Natural killer cell treated with Interleukin-12 subunit alpha and Interleukin-12 subunit beta and Interleukin-15 and Interleukin-18, amount 100 ng/mL, for 72 hours (primary cell): ENCODE measurements around the gene PIK3CG. TPM values are rescaled to one million over a fixed set of nuclear protein-coding genes. Genes with fewer than 3 reads are reported as not detected.
"Not testable (repeated sequence)": the region's sequence is repeated elsewhere in the genome, so short reads cannot be mapped to it uniquely, and the experiment has no call there.

Source experiments
- ATAC-seq, 2 donors: fragments of 150-1000 bp; cut with Tn5 transposase in 1 of 2; sonication (Bioruptor Pico), chemical (Tn5 transposase) in 1 of 2; 2 replicates each; pipeline ENCODE4 v1.10.0; 2021
- DNase-seq: peaks from one replicate; pipeline ENCODE4 v3.0.0; 2022; ENCODE audit warnings: low spot score
- H3K27ac Mint-ChIP-seq, 2 donors: 1 replicate in 1 of 2; 2 replicates in 1 of 2; pipeline ENCODE4 v1.8.0; 2022; ENCODE audit warnings: mixed read lengths in 2 of 2, mild to moderate bottlenecking in 1 of 2, moderate library complexity in 1 of 2
- H3K27me3 Mint-ChIP-seq, 2 donors: 1 replicate in 1 of 2; 2 replicates in 1 of 2; pipeline ENCODE4 v1.8.0; 2022; ENCODE audit warnings: mixed read lengths in 2 of 2
- H3K36me3 Mint-ChIP-seq: one replicate; pipeline ENCODE4 v1.8.0; 2022; ENCODE audit warnings: mixed read lengths
- H3K4me1 Mint-ChIP-seq, 2 donors: 1 replicate in 1 of 2; 2 replicates in 1 of 2; pipeline ENCODE4 v1.8.0; 2022; ENCODE audit warnings: low read depth in 2 of 2, mixed read lengths in 2 of 2, mild to moderate bottlenecking in 1 of 2
- H3K4me3 Mint-ChIP-seq: one replicate; pipeline ENCODE4 v1.8.0; 2022; ENCODE audit warnings: mixed read lengths
- H3K9me3 Mint-ChIP-seq: 2 replicates; pipeline ENCODE4 v1.8.0; 2022; ENCODE audit warnings: mixed read lengths
- total RNA-seq, 2 donors: library from RNA; stranded (reverse); gene quantifications; one replicate each; pipeline ENCODE4 v1.2.3, GENCODE V29; 2022

PIK3CG gene
- total RNA-seq = 10 to 100 TPM; 64.2 to 80.7 TPM

GRCh38 chr7:106865130-106866041 is at the start of gene PIK3CG:
Gene PIK3CG (plus strand): TSS chr7:106865282. CDS start chr7:106867562, 2,280 bp downstream.
- DNase-seq (no peak), ATAC-seq (peak; percentile 88 to 89)
- Mint-ChIP-seq H3K9me3 (no peaks in the 10 kb centered on the region), H3K27me3 (no peaks in the 10 kb centered on the region), H3K27ac (peak within 1 kb of the TSS; percentile 93 to 95), H3K4me1 (peaks cover 55 to 62% of the 10 kb centered on the region in 2 donors), H3K36me3 (peaks cover 5% of the 10 kb centered on the region), H3K4me3 (peak within 1 kb of the TSS; percentile 92)

DNA sequence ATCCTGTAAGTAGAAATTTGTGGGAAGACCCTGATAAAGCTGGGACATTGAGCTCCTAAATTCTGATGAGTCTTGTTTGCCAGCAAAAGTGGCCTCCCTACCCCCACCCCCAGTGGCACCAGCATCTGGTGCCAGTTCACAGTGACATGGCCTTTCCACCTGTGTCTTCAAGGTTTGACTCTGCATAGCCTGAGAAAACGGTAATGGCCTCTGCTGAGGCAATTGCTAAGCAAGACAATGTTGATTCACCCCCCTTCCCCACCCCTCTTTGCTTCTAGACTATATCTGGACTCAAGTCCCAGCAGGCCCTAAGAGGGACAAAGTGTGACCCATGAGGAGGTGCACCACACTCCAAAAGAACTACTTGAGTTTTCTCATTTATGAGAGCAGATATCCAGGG is 48.0 kb upstream of the PIK3CG start:
- Mint-ChIP-seq H3K4me1 (peaks cover 8 to 10% of the 10 kb centered on the region in 2 donors), H3K36me3 (no peaks in the 10 kb centered on the region), H3K4me3 (no peak overlapping the region), H3K9me3 (no peaks in the 10 kb centered on the region), H3K27me3 (no peaks in the 10 kb centered on the region), H3K27ac (no peak overlapping the region)
- DNase-seq = no peak
- ATAC-seq = no peak

- Mint-ChIP-seq H3K27me3 (no peaks in the 10 kb centered on the region), H3K27ac (no peak overlapping the region), H3K36me3 (no peaks in the 10 kb centered on the region), H3K4me1 (peaks cover 2 to 4% of the 10 kb centered on the region in 2 donors), H3K4me3 (no peak overlapping the region), H3K9me3 (no peaks in the 10 kb centered on the region)
- ATAC-seq (no peak), DNase-seq (no peak)
These were observed 46.3 kb upstream of the PIK3CG start for GRCh38 chr7:106818736-106819135.

DNA sequence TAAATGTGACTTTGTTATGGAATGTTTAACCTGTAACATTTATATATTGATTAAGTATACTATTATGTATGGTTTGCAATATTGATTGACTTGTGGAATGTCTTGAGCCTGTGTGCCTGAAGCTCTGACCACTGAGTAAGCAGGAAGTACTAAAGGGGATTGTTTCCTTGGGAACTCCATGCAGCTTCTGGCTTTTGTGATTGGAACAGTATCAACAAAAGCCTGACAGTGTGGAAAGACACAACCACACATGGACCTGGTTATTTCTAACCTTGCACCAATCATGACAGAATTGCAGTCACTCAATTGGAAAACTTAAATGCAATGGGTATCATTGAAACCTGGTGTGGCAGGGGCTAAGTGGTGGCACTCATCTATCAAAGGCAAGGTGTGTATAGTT is 45.5 kb upstream of the PIK3CG start:
- Mint-ChIP-seq H3K36me3 (no peaks in the 10 kb centered on the region), H3K9me3 (peaks cover 2% of the 10 kb centered on the region)

DNA sequence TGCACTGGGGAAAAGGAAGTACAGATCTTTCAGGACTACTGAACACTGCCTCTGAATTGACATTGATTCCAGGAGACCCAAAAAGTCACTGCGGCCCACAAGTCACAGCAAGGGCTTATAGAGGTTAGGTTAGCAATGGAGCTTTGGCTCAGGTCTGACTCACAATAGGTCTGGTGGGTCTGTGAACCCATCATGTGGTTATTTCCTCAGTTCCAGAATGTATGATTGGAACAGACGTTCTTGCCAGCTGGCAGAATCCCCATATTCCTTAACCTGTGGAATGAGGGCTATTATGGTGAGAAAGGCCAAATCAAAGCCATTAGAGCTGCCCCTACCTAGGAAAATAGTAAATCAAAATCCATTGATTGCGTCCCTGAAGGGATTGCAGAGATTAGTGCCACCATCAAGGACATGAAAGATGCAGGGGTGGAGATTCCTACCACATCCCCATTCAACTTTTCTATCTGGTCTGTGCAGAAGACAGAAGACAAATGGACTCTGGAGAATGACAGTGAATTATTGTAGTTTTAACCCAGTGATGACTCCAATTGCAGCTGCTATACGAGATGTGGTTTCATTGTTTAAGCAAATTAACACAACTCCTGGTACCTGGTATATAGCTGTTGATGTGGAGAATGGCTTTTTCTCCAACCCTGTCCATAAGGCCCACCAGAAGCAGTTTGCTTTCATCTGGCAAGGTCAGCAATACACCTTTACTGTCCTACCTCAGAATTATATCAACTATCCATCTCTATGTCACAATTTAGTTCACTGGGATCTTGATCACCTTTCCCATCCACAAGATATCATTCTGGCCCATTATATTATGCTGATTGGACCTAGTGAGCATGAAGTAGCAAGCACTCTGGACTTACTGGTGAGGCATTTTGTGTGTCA is 44.5 kb upstream of the PIK3CG start:
- Mint-ChIP-seq H3K36me3 (no peaks in the 10 kb centered on the region), H3K4me1 (no peaks in the 10 kb centered on the region), H3K27ac (no peak overlapping the region), H3K4me3 (no peak overlapping the region), H3K27me3 (no peaks in the 10 kb centered on the region), H3K9me3 (peaks cover 3% of the 10 kb centered on the region)
- DNase-seq (no peak), ATAC-seq (no peak)

More for the DNA sequence above, 45.5 kb upstream of the PIK3CG start:
- Mint-ChIP-seq H3K27me3 (no peaks in the 10 kb centered on the region), H3K27ac (no peak overlapping the region), H3K4me1 (peaks cover 2 to 4% of the 10 kb centered on the region in 2 donors), H3K4me3 (no peak overlapping the region)
- DNase-seq (no peak), ATAC-seq (no peak)

- Mint-ChIP-seq H3K4me1 (no peaks in the 10 kb centered on the region), H3K27ac (no peak overlapping the region), H3K27me3 (no peaks in the 10 kb centered on the region), H3K4me3 (no peak overlapping the region), H3K9me3 (peaks cover 3% of the 10 kb centered on the region), H3K36me3 (no peaks in the 10 kb centered on the region)
- ATAC-seq (no peak), DNase-seq (no peak)
These were observed 41.5 kb upstream of the PIK3CG start for GRCh38 chr7:106823631-106824030.

GRCh38 chr7:106824458-106824857 is 40.6 kb upstream of the PIK3CG start:
- Mint-ChIP-seq H3K27me3 (no peaks in the 10 kb centered on the region), H3K27ac (no peak overlapping the region), H3K4me1 (no peaks in the 10 kb centered on the region), H3K36me3 (no peaks in the 10 kb centered on the region), H3K4me3 (no peak overlapping the region), H3K9me3 (peaks cover 3% of the 10 kb centered on the region)
- ATAC-seq (no peak), DNase-seq (no peak)

DNA sequence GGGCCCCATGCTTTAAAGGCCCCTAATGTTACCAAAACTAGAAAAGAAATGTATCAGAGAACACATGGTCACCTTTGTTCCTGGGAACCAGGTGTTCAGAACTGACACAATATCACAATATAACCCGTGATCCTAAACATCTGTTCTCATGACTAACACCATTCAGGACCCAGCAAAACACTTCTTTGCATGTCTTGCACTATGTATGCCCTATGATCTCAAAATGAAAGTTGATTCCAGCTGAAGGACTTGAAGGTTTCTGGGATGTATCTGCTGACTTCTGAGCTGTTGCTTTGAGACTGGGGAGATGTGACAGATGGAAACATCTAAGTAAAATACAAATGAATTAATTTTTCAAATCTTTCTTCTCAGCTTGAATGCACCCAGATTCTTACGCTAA is 37.5 kb upstream of the PIK3CG start:
- ATAC-seq (no peak), DNase-seq (no peak)
- no peak overlapping the region for H3K4me3 Mint-ChIP-seq
- no peak overlapping the region for H3K27ac Mint-ChIP-seq
- H3K36me3 Mint-ChIP-seq = peaks cover 9% of the 10 kb centered on the region
- no peaks in the 10 kb centered on the region for H3K27me3 Mint-ChIP-seq
- H3K4me1 Mint-ChIP-seq = no peaks in the 10 kb centered on the region
- H3K9me3 Mint-ChIP-seq = peaks cover 5% of the 10 kb centered on the region

DNA sequence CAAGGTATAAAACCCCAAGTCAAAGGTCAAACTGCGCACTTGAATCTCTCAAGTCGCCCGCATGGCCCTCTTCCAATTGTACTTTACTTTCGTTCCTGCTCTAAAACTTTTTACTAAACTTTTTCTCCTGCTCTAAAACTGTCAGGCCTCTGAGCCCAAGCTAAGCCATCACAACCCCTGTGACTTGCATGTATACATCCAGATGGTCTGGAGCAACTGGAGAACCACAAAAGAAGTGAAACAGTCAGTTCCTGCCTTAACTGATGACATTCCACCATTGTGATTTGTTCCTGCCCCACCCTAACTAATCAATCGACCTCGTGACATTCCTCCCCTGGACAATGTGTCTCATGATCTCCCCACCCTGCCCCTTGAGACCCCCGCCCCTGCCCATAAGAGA is 35.6 kb upstream of the PIK3CG start:
- peaks cover 3% of the 10 kb centered on the region for H3K9me3 Mint-ChIP-seq
- DNase-seq (no peak), ATAC-seq (no peak)
- no peak overlapping the region for H3K27ac Mint-ChIP-seq
- H3K4me3 Mint-ChIP-seq = no peak overlapping the region
- no peaks in the 10 kb centered on the region for H3K27me3 Mint-ChIP-seq
- H3K36me3 Mint-ChIP-seq = peaks cover 9% of the 10 kb centered on the region
- no peaks in the 10 kb centered on the region for H3K4me1 Mint-ChIP-seq

DNA sequence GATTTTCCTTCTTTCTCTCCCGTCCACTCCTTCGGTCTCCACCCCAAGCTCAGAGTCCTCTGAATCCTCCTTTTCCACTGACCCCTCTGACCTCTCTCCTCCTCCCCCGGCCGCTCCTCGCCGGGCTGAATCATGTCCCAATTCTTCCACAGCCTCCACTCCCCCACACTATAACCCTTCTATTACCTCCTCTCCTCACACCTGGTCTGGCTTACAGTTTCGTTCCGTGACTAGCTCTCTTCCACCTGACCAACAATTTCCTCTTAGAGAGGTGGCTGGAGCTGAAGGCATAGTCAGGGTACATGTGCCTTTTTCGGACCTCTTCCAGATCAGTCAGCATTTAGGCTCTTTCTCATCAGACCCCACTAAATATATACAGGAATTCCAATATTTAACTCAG is 34.2 kb upstream of the PIK3CG start:
- H3K4me3 Mint-ChIP-seq, ATAC-seq, H3K27ac Mint-ChIP-seq, H3K27me3 Mint-ChIP-seq, DNase-seq, H3K9me3 Mint-ChIP-seq, H3K36me3 Mint-ChIP-seq, H3K4me1 Mint-ChIP-seq: not testable (repeated sequence)

GRCh38 chr7:106836816-106837215 is 28.3 kb upstream of the PIK3CG start:
- H3K27ac Mint-ChIP-seq = no peak overlapping the region
- H3K36me3 Mint-ChIP-seq = no peaks in the 10 kb centered on the region
- no peak overlapping the region for H3K4me3 Mint-ChIP-seq
- no peak for ATAC-seq
- no peaks in the 10 kb centered on the region for H3K9me3 Mint-ChIP-seq
- no peaks in the 10 kb centered on the region for H3K27me3 Mint-ChIP-seq
- no peaks in the 10 kb centered on the region for H3K4me1 Mint-ChIP-seq
- no peak for DNase-seq

DNA sequence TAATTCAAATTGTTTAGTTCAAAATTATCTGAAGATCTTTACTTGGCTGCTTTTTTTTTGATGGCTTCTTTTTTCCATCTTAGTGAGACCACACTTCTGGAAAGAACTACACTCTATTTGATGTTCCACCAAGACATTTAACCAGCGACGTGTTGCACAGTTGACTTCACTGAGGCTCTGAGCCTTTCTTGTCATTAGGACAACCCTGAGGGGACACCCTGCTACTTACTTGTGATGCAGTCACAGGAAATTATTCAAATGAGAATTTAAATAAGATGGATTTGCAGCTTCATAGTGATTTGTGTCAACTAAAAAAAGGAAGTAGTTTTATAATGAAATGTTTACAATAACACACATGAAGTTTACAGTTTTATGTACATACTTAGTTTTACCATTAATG is 25.6 kb upstream of the PIK3CG start:
- no peaks in the 10 kb centered on the region for H3K27me3 Mint-ChIP-seq
- H3K36me3 Mint-ChIP-seq = no peaks in the 10 kb centered on the region
- no peak overlapping the region for H3K4me3 Mint-ChIP-seq
- H3K4me1 Mint-ChIP-seq = no peaks in the 10 kb centered on the region
- H3K27ac Mint-ChIP-seq = no peak overlapping the region
- no peaks in the 10 kb centered on the region for H3K9me3 Mint-ChIP-seq
- no peak for DNase-seq
- no peak for ATAC-seq

DNA sequence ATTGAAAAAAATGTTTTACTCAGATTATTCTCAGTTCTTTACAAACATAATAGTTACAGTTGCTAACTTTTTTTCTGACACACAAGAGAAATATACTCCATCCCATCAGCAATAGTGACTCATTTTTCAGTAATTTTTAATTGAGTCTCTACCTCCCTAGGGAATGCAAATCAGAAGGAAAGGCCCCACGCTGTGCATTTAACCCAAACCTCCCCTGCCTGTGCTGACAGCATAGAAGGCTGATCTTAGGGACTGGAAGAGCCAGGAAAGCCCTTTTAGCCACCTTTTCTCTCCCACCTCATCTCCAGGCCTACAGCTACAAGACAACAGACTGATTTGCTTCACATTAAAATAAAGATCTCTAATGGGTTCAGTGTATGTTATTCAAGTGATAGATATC is 24.7 kb upstream of the PIK3CG start:
- Mint-ChIP-seq H3K9me3 (no peaks in the 10 kb centered on the region), H3K27me3 (peaks cover 0 to 4% of the 10 kb centered on the region in 2 donors), H3K36me3 (no peaks in the 10 kb centered on the region), H3K4me3 (no peak overlapping the region), H3K4me1 (peaks cover 0 to 4% of the 10 kb centered on the region in 2 donors), H3K27ac (no peak overlapping the region)
- no peak for DNase-seq
- no peak for ATAC-seq

DNA sequence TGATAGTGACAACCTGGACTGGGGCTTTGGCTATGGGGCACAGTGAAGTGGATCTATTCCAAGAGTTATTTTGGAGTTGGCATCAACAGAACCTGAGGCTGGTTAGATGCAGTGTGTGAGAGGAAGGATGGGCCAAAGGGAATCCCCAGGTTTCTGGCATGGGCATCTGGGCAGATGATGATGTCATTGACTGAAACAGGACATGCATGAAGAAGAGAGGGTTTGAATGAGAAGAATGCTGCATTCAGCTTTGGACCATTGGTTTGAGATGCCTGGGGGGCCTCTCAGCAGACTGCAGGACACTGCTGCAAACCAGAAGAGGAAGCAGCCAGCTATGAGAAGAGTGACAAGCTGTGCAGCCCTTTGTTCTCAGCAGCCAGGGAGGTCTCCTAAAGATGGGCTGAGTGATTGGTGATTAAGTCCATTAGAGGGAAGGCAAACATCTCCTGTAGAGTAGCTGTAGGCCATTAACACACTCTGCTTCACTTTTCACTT is 23.1 kb upstream of the PIK3CG start:
- H3K9me3 Mint-ChIP-seq = no peaks in the 10 kb centered on the region
- no peak for ATAC-seq
- no peak overlapping the region for H3K27ac Mint-ChIP-seq
- H3K36me3 Mint-ChIP-seq = no peaks in the 10 kb centered on the region
- H3K27me3 Mint-ChIP-seq = peaks cover 0 to 4% of the 10 kb centered on the region in 2 donors
- H3K4me3 Mint-ChIP-seq = no peak overlapping the region
- no peak for DNase-seq
- peaks cover 0 to 4% of the 10 kb centered on the region in 2 donors for H3K4me1 Mint-ChIP-seq
